HepG2 (cell line): Measurements from ENCODE around the gene ANO1. TPM values are rescaled to one million over a fixed set of nuclear protein-coding genes. Genes with fewer than 3 reads are reported as not detected.

Source experiments
- ATAC-seq: fragments of 200-7000 bp; cut with Tn5 transposase; 3 replicates; pipeline ENCODE4 v1.9.1; 2020; ENCODE audit warnings: mild to moderate bottlenecking, moderate library complexity
- BruUV-seq: library from RNA; stranded (reverse); fragments of 400-500 nt; replicated peaks from 2 replicates; lab custom pipeline; 2021; lab: Mats Ljungman, UMichigan
- CTCF ChIA-PET: fragments of 300-600 bp; formaldehyde crosslinking; extraction: SDS; loops from one replicate; lab custom pipeline; 2021; ENCODE audit warnings: low total read pairs, inconsistent platforms, low intra/inter-chr PET ratio; lab: Yijun Ruan, JAX
- POLR2A ChIA-PET: fragments of 350-600 bp; sonication (Branson Sonifier 250); formaldehyde crosslinking; loops from one replicate; lab custom pipeline; 2020; ENCODE audit warnings: antibody characterized with exemption, inconsistent platforms; lab: Yijun Ruan, JAX
- DNase-seq: peaks from one replicate; pipeline ENCODE4 v3.0.0-alpha.2; 2015; ENCODE audit warnings: low spot score
- FAIRE-seq: peaks from 3 replicates; lab custom pipeline; 2011; peaks lifted over from hg19 to GRCh38; lab: Jason Lieb, UNC
- H2AFZ ChIP-seq: one replicate; pipeline ENCODE4 v1.6.1; 2011; ENCODE audit warnings: low read length, inconsistent platforms
- H3K27ac ChIP-seq: fragments of 300-600 bp; 3 replicates; pipeline ENCODE4 v1.8.0; 2011; ENCODE audit warnings: mixed run types, mild to moderate bottlenecking, mixed read lengths, low read length, inconsistent platforms; ENCODE audit not compliant: insufficient read depth; ENCODE audit errors: extremely low read length
- H3K27me3 ChIP-seq, 2 experiments: fragments of 200-600 bp in 1 of 2; 2 replicates in 1 of 2; 3 replicates in 1 of 2; pipeline versions ENCODE4 v1.6.0 to v1.8.0; 2011; ENCODE audit warnings: low read length in 2 of 2, mild to moderate bottlenecking in 2 of 2, moderate library complexity in 2 of 2, inconsistent platforms in 1 of 2; ENCODE audit not compliant: insufficient read depth in 2 of 2, control insufficient read depth in 1 of 2
- H3K36me3 ChIP-seq, 2 experiments: fragments of 200-600 bp in 1 of 2; replicated peaks in 1 of 2; 2 replicates in 1 of 2; 3 replicates in 1 of 2; pipeline versions ENCODE4 v1.5.1 to v1.8.0; 2011; ENCODE audit warnings: low read length in 2 of 2, inconsistent platforms in 1 of 2; ENCODE audit not compliant: insufficient read depth in 2 of 2, control insufficient read depth in 1 of 2
- H3K4me1 ChIP-seq: 2 replicates; pipeline ENCODE4 v1.5.1; 2012; ENCODE audit warnings: low read length, inconsistent platforms; ENCODE audit not compliant: insufficient read depth
- H3K4me2 ChIP-seq: 2 replicates; pipeline ENCODE4 v1.6.0; 2011; ENCODE audit warnings: low read depth, low read length, inconsistent platforms
- H3K4me3 ChIP-seq, 3 experiments: fragments of 200-600 bp in 1 of 3; sonication (generic), shearing (Covaris generic) in 1 of 3; replicated peaks in 1 of 3; 2 replicates each; pipeline ENCODE4 v1.5.1; 2011 to 2016; ENCODE audit warnings: low read length in 3 of 3, inconsistent platforms in 2 of 3, low read depth in 2 of 3, mild to moderate bottlenecking in 2 of 3, control low read depth in 1 of 3, mixed read lengths in 1 of 3; ENCODE audit not compliant: insufficient read depth in 1 of 3
- H3K79me2 ChIP-seq: one replicate; pipeline ENCODE4 v1.6.1; 2011; ENCODE audit warnings: low read length, inconsistent platforms; ENCODE audit not compliant: insufficient read depth
- H3K9ac ChIP-seq: 2 replicates; pipeline ENCODE4 v1.6.0; 2011; ENCODE audit warnings: mild to moderate bottlenecking, low read depth, low read length, inconsistent platforms; ENCODE audit not compliant: insufficient read depth
- H3K9me3 ChIP-seq: 2 replicates; pipeline ENCODE4 v1.5.1; 2012; ENCODE audit warnings: mild to moderate bottlenecking, low read length
- H4K20me1 ChIP-seq: 2 replicates; pipeline ENCODE4 v1.6.0; 2011; ENCODE audit warnings: inconsistent platforms, mild to moderate bottlenecking, low read length, moderate library complexity; ENCODE audit not compliant: insufficient read depth
- CSRNP1 ChIP-seq: sonication (generic); formaldehyde crosslinking; IDR thresholded peaks from 2 replicates; pipeline ENCODE4 v1.8.1; 2023; ENCODE audit warnings: mild to moderate bottlenecking, missing genetic modification reagents
- EHMT2 ChIP-seq: fragments of 200-600 bp; sonication (generic); IDR thresholded peaks from 2 replicates; pipeline ENCODE4 v1.7.0; 2017; ENCODE audit warnings: antibody characterized with exemption, low read depth, low read length, borderline replicate concordance
- GFI1 ChIP-seq: sonication (generic); formaldehyde crosslinking; IDR thresholded peaks from 2 replicates; pipeline ENCODE4 v1.5.0; 2020; ENCODE audit warnings: missing genetic modification reagents, mild to moderate bottlenecking, borderline replicate concordance
- HES4 ChIP-seq: sonication (generic); formaldehyde crosslinking; IDR thresholded peaks from 2 replicates; pipeline ENCODE4 v1.9.0; 2021; ENCODE audit warnings: mild to moderate bottlenecking, missing genetic modification reagents, borderline replicate concordance
- PBX2 ChIP-seq: IDR thresholded peaks from 2 replicates; pipeline ENCODE4 v1.6.1; 2016; ENCODE audit warnings: control low read depth
- TP53 ChIP-seq: sonication (generic); formaldehyde crosslinking; conservative IDR thresholded peaks from 2 replicates; pipeline ENCODE4 v1.4.0; 2020; ENCODE audit warnings: missing genetic modification reagents
- WGBS: methylation state at CpG from one replicate; pipeline ENCODE4 v1.1.6; 2017; ENCODE audit warnings: low lambda C conversion rate; 5-methylcytosine and 5-hydroxymethylcytosine counted together
- in situ Hi-C: cut with HindIII; loops from 2 replicates; pipeline ENCODE4 v1.10.0; 2017; ENCODE audit warnings: low pct_unique_long_range_greater_than_20kb; ENCODE audit not compliant: extremely low pct_ligation_motif_present
- intact Hi-C: fragments of 100-400 bp; cut with micrococcal nuclease; formaldehyde crosslinking; loops from one replicate; pipeline ENCODE4 v1.10.0; 2022; ENCODE audit not compliant: unreplicated experiment
- polyA plus RNA-seq, 8 experiments: library from polyadenylated mRNA; depleted of rRNA in 3 of 8; stranded (reverse) in 7 of 8; unstranded in 1 of 8; fragments of >200 nt; fragmentation: Illumina TruSeq in 4 of 8; extraction: Trizol in 4 of 8; gene quantifications; 2 replicates each; pipeline versions ENCODE4 v1.2.1 to v1.2.3, GENCODE V29; 2011 to 2016; ENCODE audit warnings: low read depth in 4 of 8, missing spikeins in 1 of 8, mixed read lengths in 1 of 8; ENCODE audit not compliant: insufficient read depth in 1 of 8
- total RNA-seq, 5 experiments: library from RNA; depleted of rRNA; stranded (reverse); fragments of >200 nt; fragmentation: Illumina TruSeq; extraction: Trizol; gene quantifications; 2 replicates each; pipeline ENCODE4 v1.2.3, GENCODE V29; 2016; ENCODE audit warnings: low read depth in 1 of 5
- TF ChIP-seq, protein P1 (sequence below): sonication (generic); formaldehyde crosslinking; conservative IDR thresholded peaks from 2 replicates; pipeline ENCODE4 v1.8.1; 2023; ENCODE audit warnings: missing genetic modification reagents

ANO1 gene
- total and polyA plus RNA-seq, 2 of the 13 experiments (the other 11 are each of a cell fraction or from before 2014, with no cell fraction given): not detected

DNA sequence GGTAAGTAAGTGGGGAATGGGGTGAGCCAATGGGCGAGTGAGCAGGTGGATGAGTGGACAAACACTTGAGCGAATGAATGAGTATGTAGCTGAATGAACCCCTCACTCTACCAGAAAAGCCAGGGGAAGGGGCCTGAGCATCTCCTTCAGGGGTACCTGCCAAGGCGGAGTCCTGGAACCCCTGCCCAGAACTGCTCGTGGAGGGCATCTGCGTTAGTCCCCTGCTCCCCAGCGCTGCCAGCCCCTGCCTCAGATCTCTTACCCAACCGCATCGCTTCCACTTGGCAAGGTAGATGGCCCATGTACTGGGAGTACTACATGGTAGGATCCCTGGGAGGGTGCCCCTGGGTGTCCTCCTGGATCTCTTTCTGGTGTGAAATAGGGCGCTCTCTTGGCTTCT is 7.4 kb upstream of the ANO1 start (continued):
- TF ChIP-seq HES4: no peak

- intact Hi-C loops: no loop called here
- H3K79me2 ChIP-seq: no peaks in the 10 kb centered on the region
- ChIA-PET POLR2A (no interaction called here), CTCF (no interaction called here)
- no peaks in the 10 kb centered on the region for H3K9me3 ChIP-seq
- FAIRE-seq (no peak), DNase-seq (no peak), ATAC-seq (no peak)
- no peak overlapping the region for H3K4me2 ChIP-seq
- WGBS: 20% methylated on average over 12 of the region's 12 CpGs
- H4K20me1 ChIP-seq: no peaks in the 10 kb centered on the region; the same call in 1 of the 2 replicates
- no peak for TF ChIP-seq TP53
- TF ChIP-seq EHMT2: no peak
- TF ChIP-seq, protein P1, sequence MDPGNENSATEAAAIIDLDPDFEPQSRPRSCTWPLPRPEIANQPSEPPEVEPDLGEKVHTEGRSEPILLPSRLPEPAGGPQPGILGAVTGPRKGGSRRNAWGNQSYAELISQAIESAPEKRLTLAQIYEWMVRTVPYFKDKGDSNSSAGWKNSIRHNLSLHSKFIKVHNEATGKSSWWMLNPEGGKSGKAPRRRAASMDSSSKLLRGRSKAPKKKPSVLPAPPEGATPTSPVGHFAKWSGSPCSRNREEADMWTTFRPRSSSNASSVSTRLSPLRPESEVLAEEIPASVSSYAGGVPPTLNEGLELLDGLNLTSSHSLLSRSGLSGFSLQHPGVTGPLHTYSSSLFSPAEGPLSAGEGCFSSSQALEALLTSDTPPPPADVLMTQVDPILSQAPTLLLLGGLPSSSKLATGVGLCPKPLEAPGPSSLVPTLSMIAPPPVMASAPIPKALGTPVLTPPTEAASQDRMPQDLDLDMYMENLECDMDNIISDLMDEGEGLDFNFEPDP (CRISPR knock-in tag): no peak
- TF ChIP-seq CSRNP1: no peak
- no peak for TF ChIP-seq PBX2 (CRISPR knock-in tag)
- TF ChIP-seq GFI1 (CRISPR knock-in tag): no peak
- H3K27me3 ChIP-seq: peaks cover 12 to 81% of the 10 kb centered on the region in 2 experiments
- H3K4me1 ChIP-seq: peaks cover 10% of the 10 kb centered on the region
- H3K4me3 ChIP-seq: no peak overlapping the region
- no TSS peak for BruUV-seq
- in situ Hi-C loops: no loop called here
- no peak overlapping the region for H2AFZ ChIP-seq
- no peak overlapping the region for H3K9ac ChIP-seq
- H3K27ac ChIP-seq: no peak overlapping the region
- H3K36me3 ChIP-seq: no peaks in the 10 kb centered on the region
These were observed 6.1 kb upstream of the ANO1 start for GRCh38 chr11:70071996-70072395.
